ENCODE results near the gene ZNF23. TPM values are rescaled to one million over a fixed set of nuclear protein-coding genes. Genes with fewer than 3 reads are reported as not detected.
A peak's percentile ranks its signal among the peaks of the same experiment; 100 is the strongest.

Gene ZNF23
- total RNA-seq, 1 experiment from 2014 or later, result 2.9 TPM

GRCh38 chr16:71472051-71472450, 10.0 kb upstream of the ZNF23 start:
- DNase-seq (ENCODE audit: low spot score), result no peak

GRCh38 chr16:71467810-71468209, 5.8 kb upstream of the ZNF23 start:
- DNase-seq (ENCODE audit: low spot score), result peak; percentile 41

- no peak for DNase-seq (ENCODE audit: low spot score)
Measured at GRCh38 chr16:71464231-71464630, 2.2 kb upstream of the ZNF23 start.

GRCh38 chr16:71460941-71461340, 1.1 kb downstream of the ZNF23 start:
- no peak for DNase-seq (ENCODE audit: low spot score)

- no peak for DNase-seq (ENCODE audit: low spot score)
Measured at GRCh38 chr16:71460236-71460635, 1.8 kb downstream of the ZNF23 start.

- DNase-seq (ENCODE audit: low spot score), result no peak
Measured at GRCh38 chr16:71459510-71459909, 2.5 kb downstream of the ZNF23 start.

- no peak for DNase-seq (ENCODE audit: low spot score)
Measured at GRCh38 chr16:71456801-71457200, 5.2 kb downstream of the ZNF23 start.

GRCh38 chr16:71453036-71453435, 9.0 kb downstream of the ZNF23 start:
- DNase-seq (ENCODE audit: low spot score), result no peak

GRCh38 chr16:71449020-71449419, 13.0 kb downstream of the ZNF23 start:
- no peak for DNase-seq (ENCODE audit: low spot score)

GRCh38 chr16:71448274-71448866, 13.7 kb downstream of the ZNF23 start:
- no peak for DNase-seq (ENCODE audit: low spot score)

GRCh38 chr16:71443714-71444113, 18.3 kb downstream of the ZNF23 start:
- DNase-seq (ENCODE audit: low spot score), result no peak

- no peak for DNase-seq (ENCODE audit: low spot score)
Measured at GRCh38 chr16:71442051-71442440, 20.0 kb downstream of the ZNF23 start, which contains the start of gene TLE7. TSS of gene TLE7 (minus strand) at chr16:71442054. CDS start at chr16:71433324, 8,730 bp downstream.

GRCh38 chr16:71441348-71442050, 20.5 kb downstream of the ZNF23 start:
- DNase-seq (ENCODE audit: low spot score), result no peak

- DNase-seq (ENCODE audit: low spot score), result peak; percentile 36
Measured at GRCh38 chr16:71440669-71441347, 21.2 kb downstream of the ZNF23 start.

- no peak for DNase-seq (ENCODE audit: low spot score)
Measured at GRCh38 chr16:71439523-71439922, 22.5 kb downstream of the ZNF23 start.

GRCh38 chr16:71436473-71436872, 25.6 kb downstream of the ZNF23 start:
- no peak for DNase-seq (ENCODE audit: low spot score)

GRCh38 chr16:71432906-71433305, 29.1 kb downstream of the ZNF23 start:
- DNase-seq (ENCODE audit: low spot score), result no peak

- no peak for DNase-seq (ENCODE audit: low spot score)
Measured at GRCh38 chr16:71431991-71432390, 30.1 kb downstream of the ZNF23 start.

GRCh38 chr16:71431176-71431575, 30.9 kb downstream of the ZNF23 start:
- no peak for DNase-seq (ENCODE audit: low spot score)

- no peak for DNase-seq (ENCODE audit: low spot score)
Measured at GRCh38 chr16:71430744-71431143, 31.3 kb downstream of the ZNF23 start.

GRCh38 chr16:71429581-71429980, 32.5 kb downstream of the ZNF23 start:
- DNase-seq (ENCODE audit: low spot score), result no peak

- DNase-seq (ENCODE audit: low spot score), result no peak
Measured at GRCh38 chr16:71428883-71429282, 33.2 kb downstream of the ZNF23 start.

GRCh38 chr16:71428385-71428784, 33.7 kb downstream of the ZNF23 start:
- no peak for DNase-seq (ENCODE audit: low spot score)
